HG03469 (cell line): ENCODE data around the gene ARHGAP20.
A peak's percentile ranks its signal among the peaks of the same experiment; 100 is the strongest.

ENCODE experiments used
- ATAC-seq: cut with Tn5 transposase; IDR thresholded peaks from one replicate; pipeline ENCODE4 v1.9.1; 2021; ENCODE audit warnings: mild to moderate bottlenecking, moderate library complexity, moderate number of reproducible peaks; ENCODE audit not compliant: unreplicated experiment

Gene ARHGAP20, protein sequence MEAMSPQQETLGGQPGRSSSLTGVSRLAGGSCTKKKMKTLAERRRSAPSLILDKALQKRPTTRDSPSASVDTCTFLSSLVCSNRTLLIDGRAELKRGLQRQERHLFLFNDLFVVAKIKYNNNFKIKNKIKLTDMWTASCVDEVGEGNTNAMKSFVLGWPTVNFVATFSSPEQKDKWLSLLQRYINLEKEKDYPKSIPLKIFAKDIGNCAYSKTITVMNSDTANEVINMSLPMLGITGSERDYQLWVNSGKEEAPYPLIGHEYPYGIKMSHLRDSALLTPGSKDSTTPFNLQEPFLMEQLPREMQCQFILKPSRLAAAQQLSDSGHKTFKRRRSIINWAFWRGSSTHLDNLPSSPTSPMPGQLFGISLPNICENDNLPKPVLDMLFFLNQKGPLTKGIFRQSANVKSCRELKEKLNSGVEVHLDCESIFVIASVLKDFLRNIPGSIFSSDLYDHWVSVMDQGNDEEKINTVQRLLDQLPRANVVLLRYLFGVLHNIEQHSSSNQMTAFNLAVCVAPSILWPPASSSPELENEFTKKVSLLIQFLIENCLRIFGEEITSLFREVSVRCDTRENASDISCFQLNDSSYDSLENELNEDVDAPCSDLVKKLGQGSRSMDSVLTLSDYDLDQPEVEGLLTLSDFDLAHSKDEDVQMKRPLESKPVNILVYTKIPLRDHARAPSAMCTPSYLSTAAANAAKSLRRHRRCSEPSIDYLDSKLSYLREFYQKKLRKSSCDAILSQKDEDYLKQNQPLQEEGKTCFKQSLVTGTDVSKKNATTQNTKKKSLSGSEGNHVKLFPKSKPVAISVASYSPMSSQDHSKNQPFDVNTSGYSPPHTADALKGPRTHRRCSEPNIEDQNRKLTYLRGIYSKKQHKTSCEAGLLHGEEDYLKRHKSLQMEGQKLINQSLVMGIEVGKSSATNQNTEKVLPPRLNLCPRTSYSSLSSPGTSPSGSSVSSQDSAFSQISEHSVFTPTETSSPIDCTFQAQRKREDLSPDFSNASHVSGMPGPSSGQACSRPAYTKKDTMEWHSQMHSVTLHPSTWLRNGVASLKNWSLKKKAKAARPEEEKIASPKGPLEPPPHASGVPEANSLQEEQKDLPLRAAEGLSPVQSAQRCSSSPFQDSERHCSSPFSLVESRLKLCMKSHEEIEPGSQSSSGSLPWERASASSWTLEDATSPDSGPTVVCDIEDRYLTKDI

DNA sequence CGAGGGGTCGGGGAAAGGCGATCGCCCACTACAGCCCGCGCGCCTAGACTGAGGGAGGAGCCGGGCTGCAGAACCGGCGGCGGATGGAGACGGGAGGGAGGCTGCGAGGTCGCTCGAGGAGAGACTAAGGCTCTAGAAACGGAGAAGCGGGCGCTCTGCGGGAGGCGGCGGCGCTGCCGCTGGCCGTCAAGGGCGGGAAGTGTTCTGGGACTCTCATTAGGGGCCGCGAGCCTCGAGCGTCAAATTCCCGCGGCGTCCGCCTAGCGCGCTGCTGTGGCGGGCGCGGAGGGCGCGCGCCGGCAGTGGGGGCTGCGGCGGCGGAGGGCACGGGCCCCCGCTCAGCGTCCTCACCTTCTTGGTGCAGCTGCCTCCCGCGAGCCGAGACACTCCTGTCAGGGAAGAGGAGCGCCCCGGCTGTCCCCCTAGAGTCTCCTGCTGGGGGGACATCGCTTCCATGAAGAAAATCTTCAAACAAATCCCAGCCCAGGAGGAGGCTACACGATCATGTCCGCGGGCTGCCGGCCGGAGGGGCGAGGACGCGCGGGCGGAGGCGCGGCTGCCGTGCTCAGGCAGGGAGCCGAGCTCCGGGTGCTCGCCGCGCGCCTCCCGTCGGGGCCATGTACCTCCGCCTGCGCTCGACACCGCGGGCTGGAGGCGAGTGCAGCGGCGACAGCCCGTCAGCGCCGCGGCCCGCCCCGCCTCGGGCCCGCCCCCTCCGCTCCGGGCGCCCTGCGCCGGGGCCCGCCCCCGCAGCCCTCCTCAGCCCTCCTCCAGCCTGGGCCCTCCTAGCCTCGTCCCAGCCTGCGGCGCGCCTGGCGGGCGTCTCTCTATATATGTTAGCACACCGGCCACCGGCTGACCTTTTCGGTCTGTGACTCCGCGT lies at the start of gene ARHGAP20:
ARHGAP20 (minus strand) TSS at position 662 of the 883 bp plus-strand sequence; CDS start at position 456, 206 bp downstream.
- ATAC-seq, result peak; percentile 65

DNA sequence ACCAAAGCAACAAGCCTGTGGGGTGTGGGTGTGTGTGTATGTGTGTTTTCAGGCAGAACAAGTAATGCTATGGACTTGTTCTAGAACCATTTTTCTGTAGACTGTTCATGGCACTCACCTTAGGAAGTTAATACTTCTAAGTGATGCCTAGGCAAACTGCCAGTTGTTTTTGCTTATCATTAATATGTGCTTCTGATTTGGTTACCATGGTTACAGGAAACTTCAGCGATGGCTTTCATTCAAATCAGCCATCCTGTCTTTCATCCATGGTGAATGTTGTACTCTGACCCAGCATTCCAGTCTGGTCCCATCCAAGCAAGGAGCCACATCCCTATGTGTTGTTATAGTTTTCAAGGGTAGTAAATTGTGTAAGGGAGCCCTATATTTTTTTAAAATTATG lies 49.8 kb upstream of the ARHGAP20 start:
- no peak for ATAC-seq

DNA sequence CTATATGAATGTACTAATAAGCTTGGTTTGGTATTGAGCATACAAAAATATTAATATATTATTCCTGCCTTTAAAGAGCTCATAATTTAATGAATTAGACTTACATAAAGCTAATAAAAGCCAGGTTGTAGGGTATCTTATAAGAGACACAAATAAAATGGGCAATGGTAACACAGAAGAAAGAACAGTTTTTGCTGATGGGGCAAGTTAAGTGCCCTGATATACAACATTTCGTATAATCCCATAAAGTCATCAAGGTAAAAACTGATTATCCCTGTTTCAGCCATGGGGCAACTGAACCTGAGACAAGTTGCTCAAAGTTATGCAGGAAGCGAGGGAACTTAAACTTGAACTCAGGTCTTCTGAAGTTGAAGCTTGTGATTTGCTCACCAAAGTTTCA lies 48.9 kb upstream of the ARHGAP20 start:
- ATAC-seq, result no peak

DNA sequence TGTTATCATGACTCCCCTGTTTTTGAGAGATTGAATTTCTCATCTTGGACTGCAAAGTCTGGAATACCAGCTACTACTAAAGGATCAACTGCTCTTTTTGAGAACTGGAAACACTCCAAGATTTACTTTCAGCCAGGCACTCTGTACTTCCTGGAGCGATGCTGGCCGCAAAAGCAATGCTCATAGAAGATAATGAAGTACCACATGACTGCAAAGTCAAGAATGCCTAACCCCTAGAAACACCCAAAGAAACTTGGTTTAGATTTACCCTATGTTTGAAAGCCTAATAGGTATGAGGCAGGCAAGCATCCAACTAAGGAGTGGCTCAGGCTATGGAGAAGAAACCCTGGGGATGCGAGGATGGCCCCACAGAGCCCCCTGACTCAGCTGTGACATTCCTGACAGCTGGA lies 47.7 kb upstream of the ARHGAP20 start:
- no peak for ATAC-seq

DNA sequence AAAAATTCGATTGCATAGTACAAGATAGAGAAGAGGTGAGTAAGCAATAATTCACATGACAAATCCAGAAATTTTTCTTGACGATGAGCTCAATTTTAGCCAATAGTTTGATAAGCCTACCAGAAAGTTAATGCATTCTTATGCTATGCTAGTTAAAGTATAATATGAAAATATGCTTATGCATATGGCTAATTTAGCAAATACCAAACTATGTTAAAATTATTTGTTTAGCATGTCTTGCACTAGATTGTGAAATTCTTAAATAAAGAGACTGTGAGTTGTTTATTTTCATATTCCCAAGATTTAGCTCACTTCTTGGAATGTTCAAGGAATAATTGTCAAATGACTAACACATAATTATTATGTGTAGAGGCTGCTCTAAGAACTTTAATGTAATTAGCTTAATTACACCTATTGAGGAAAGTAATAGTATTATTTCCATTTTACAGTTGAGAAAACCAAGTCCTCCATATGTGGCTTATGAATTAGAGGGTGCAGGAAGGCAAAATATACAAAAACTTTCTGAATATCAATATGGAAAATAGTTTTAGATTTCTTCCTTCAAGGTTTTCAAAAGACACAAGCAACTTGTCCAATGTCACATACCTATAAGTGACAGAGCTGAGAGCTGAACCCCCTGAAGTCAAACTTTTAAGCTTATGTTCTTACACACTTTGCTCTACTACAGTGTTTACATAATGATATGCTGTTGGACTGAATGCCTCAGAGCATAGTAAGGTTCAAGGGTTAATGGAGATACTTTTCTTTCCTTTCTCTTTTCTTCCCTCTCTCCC lies 45.9 kb upstream of the ARHGAP20 start:
- ATAC-seq, result no peak

DNA sequence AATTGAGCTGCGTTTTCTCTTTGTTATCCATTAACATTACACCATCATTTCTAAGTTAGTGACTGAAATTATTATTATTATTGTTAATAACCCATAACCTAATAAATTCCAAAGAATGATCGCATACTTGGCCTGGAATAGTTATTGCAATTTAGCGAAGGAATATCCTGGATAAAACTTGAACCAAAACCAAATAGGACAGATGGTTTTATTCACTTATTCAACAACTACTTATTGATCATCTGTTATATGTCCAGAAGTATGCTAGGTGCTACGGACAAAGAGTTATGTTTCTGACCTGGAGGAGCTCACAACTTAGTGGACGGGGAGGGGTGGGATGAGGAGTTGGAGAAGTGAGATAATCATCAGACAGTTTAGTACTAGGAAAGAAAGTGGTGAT lies 44.8 kb upstream of the ARHGAP20 start:
- ATAC-seq, result no peak

DNA sequence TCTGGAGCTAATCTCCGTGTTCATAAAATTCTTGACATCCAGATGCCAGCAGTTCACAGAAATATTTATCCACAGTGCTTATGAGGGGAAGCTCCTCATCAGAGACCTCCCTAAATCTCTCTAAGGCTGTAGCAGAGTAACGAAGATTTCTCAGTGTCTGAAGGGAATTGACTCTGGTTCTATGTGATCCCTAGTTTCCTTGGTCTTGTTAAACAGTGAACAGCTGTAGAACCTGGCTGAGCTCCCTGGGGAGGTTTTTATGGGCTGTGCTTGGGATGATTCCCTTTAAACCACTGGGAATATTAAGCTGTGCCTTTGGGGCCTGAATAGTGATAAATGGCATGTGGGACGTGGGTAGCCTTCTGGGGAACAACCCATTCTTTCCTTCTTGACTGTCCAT lies 43.7 kb upstream of the ARHGAP20 start:
- ATAC-seq, result no peak

DNA sequence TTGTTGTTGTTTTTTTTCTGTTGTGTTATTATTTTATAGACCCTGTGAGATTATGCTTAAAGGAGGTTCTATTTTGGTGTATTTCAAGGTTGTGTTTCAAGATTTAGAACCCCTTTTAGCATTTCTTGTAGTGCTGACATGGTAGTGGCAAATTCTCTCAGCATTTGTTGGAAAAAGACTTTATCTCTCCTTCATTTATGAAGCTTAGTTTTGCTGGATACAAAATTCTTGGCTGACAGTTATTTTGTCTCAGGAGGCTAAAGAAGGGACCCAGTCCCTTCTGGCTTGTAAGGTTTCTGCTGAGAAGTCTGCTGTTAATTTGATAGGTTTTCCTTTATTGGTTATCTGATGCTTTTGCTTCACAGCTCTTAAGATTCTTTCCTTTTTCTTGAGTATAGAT lies 40.7 kb upstream of the ARHGAP20 start:
- ATAC-seq, result no peak

DNA sequence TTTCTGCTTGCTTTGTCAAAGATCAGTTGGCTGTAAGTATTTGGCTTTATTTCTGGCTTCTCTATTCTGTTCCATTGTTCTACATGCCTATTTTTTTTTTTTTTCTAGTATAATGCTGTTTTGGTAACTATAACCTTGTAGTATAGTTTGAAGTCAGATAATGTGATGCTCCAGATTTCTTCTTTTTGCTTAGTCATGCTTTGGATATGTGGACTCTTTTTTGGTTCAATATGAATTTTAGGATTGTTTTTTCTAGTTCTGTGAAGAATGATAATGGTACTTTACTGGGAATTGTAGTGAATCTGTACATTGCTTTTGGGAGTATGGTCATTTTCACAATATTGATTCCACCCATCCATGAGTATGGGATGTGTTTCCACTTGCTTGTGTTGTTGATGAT lies 37.9 kb upstream of the ARHGAP20 start:
- ATAC-seq, result no peak

DNA sequence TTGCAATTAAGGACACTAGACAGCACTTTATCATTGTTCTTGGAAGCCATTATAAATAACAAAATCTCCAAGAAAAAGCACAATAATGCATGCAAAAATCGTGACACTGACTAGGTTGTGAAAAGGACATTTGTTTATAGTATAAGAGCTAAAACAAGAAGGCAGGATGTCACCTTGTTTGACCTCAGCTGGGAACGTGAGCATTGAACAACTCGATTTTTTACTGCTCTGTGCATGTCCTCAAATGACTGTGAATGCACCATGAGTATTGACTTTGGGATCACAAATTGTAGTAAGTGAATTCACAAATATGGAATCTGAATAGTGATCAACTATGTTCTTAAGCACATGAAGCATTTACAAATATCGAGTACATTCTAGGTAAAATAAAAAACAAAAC lies 35.3 kb upstream of the ARHGAP20 start:
- ATAC-seq, result no peak

DNA sequence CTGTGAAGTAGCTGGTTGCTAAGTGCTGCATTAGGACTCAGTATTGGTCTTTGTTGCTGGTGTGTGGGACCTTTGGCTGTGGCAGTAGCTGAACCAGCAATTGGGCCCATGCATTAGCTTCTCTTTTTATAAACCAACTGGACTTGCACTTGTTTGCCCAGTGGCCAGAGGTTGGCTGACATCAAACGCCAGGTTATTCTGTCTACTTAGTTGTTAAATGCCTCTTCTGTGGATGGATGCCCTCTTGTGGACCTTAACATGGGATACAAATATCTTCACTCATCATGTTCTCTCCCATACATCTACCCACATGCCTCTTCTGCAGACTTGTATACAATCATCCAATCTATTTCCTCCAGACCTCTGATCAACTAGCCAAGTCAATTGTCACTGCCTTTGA lies 26.4 kb upstream of the ARHGAP20 start:
- ATAC-seq, result no peak

DNA sequence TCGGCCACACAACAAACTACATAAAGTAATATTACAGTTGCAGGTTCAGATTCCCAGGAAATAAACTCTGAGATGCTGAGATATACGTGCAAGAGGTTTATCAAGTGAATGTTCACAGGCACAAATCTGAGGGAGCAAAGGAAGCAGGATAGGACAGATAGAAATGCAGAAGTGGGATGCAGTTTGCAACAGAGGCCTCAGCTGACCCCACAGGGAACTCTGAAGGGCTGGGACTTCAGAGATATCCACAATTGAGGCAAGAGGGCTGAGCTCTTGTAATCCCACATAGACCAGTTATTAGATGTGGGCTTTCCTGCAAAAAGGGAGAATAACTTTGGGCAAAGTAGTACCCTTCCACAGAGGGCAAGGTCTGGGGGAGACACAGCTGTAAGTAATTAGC lies 25.4 kb upstream of the ARHGAP20 start:
- no peak for ATAC-seq

DNA sequence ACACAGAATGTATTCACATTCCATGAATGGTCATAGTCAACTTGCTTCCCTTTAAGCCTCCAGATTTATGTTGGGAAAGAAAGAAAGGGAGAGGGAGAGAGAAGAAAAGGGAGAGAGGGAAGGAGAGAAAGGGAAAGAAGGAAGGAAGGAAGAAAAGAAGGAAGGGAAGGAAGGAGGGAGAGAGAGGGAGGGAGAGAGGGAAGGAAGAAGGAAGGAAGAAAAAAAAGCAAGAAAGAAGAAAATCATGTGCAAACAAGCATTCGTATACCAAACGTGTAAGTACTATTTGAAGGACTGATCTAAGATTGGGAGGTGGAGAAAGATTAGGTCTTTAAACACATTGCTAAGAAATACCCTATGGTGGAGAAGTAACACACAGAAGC lies 23.9 kb upstream of the ARHGAP20 start:
- ATAC-seq, result no peak

DNA sequence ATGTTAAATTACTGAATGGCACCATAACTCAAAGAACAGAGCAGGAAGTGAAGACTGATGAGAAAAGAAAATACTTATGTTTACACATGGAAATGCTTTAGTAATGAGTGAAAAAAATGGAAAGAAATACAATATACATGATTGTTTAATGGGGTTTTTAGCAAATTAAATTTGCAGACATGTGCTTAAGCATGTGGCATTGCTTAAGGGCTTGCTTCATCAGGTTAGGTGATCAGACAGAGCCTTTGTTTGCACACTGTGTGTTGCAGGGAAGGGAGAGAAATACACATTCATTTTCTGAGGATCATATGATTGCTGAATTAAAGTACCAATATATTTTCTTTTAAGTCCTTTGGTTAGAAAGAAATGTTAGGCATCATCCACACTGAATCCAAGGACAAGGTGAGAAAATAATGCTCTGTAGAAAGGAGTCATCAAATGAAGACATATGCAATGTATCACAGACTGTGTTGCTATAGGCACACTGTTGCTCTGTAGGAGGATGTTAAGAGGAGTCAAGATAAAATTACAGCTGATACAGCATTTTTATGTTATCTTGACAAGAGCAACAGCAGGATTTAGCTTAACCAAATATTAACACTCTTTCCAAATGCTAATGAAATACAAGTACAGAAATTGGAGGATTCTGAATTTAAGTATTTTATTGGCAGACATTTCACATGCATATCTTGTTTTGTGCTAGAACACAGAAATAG lies 23.4 kb upstream of the ARHGAP20 start:
- no peak for ATAC-seq

DNA sequence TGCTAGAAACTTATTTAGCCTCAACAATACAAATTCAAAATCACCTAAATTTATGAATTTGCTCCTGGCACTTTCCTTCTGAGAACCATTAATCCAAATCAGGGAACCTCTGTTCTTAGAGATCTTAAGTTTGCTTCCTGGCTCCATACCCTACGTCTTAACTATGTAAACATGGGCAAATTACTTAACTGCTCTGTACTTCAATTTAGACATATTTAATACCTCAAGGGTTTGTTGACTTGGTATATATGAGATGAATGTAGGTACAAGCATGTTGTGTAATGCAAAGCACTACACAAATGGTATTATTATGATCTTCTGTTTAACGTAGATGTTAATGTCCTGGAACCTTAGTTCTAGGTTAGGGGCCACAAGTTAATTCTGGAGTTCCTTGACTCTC lies 22.6 kb upstream of the ARHGAP20 start:
- ATAC-seq, result no peak

DNA sequence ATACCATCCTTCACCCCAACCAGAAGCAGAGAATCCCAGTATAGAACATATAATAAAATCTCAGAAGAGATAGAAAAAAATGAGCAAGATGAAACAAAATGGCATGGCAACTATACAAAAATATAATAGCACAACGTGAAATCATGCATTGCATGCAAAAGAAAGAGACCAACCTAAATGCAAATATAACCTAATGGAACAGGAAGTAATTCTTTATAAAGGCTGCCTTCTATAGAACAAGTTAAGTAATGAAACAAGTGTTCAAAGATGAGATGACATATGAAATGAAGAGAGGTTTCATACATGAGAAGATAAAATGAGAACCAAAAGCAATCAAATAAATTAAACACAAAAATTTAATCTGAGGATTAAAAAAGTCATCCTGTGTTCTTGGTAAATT lies 18.5 kb upstream of the ARHGAP20 start:
- ATAC-seq, result no peak

DNA sequence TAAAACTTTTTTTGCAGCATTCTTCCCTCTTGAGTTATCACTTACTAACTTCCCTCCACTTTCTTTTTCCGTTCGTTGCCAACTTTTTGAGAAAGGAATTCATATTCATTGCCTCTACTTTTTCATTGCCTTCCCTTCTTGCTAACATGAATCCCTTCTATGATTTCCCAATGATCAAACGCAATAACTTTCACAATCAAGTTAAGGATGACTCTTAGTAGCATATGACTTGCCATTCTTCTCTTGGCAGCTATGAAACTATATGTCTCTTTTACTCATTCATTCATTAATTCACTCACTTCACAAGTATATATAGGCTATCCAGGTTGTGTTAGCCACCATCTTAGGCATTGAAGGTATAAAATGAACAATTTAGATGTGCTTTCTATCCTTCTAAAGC lies 16.6 kb upstream of the ARHGAP20 start:
- no peak for ATAC-seq

DNA sequence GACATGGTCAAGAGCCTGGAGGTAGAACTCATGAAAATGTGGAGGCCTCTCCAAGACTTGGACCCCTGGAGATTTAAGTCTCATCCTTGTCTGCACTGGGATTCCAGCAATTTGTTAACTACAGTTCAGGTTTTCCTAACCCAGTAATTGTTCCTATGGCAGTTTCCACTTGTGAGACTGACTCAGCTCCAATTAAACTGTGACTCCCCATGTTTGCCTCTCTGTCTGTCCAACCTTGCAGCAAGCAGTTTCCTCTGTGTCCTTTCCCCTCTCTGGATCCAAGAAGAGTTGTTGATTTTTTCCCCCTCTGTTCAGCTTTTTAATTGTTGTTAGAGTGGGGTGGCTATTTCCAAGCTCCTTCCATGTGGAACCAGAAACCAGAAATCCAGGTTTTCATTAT lies 16.2 kb upstream of the ARHGAP20 start:
- ATAC-seq, result no peak

DNA sequence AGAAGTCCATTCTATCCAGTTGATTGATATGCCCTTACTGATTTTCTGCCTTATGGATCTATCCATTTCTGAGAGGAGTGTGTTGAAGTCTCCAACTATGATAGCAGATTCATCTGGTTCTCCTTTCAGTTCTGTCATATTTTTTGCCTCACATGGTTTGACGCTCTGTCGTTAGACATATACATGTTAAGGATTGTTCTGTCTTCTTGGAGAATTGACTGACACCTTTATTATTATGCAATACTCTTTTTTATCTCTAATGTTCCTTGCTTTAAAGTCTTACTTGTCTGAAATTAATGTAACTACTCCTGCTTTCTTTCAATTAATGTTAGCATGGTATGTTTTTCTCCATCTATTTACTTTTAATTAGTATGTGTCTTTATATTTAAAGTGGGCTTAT lies 12.1 kb upstream of the ARHGAP20 start:
- no peak for ATAC-seq
